22Rv1 (cell line): Measurements from ENCODE around the gene MAPKAPK3.
A peak's percentile ranks its signal among the peaks of the same experiment; 100 is the strongest.

Experiments used
- H3K27ac ChIP-seq: fragments of 450-650 bp; 2 replicates; pipeline ENCODE4 v1.5.1; 2017
- CTCF ChIP-seq: fragments of 450-650 bp; IDR thresholded peaks from 2 replicates; pipeline ENCODE4 v1.5.1; 2017; ENCODE audit warnings: mild to moderate bottlenecking
- ZFX ChIP-seq: fragments of 450-650 bp; IDR thresholded peaks from 2 replicates; pipeline ENCODE4 v1.6.1; 2017; ENCODE audit warnings: antibody characterized with exemption, borderline replicate concordance

The MAPKAPK3 gene

GRCh38 chr3:50600841-50601591, 15.9 kb upstream of the MAPKAPK3 start:
- peak overlapping the region; percentile 99 for H3K27ac ChIP-seq
- no peak for TF ChIP-seq ZFX
- TF ChIP-seq CTCF = 0 out of 2 replicates have a peak, but pooled peaks have one; percentile 9

- H3K27ac ChIP-seq = peak overlapping the region; percentile 99
- TF ChIP-seq CTCF = no peak
Observed at GRCh38 chr3:50602595-50603191, 14.3 kb upstream of the MAPKAPK3 start.

- TF ChIP-seq ZFX (no peak), CTCF (no peak)
- H3K27ac ChIP-seq = peak overlapping the region; percentile 99
Observed at GRCh38 chr3:50603261-50604109, 13.5 kb upstream of the MAPKAPK3 start.

- TF ChIP-seq CTCF = no peak
- no peak for TF ChIP-seq ZFX
- peak overlapping the region; percentile 99; the same call in 1 of the 2 replicates for H3K27ac ChIP-seq
Observed at GRCh38 chr3:50604110-50604621, 12.8 kb upstream of the MAPKAPK3 start.

GRCh38 chr3:50604628-50605588, 12.0 kb upstream of the MAPKAPK3 start:
- H3K27ac ChIP-seq = peak overlapping the region; percentile 56

More at GRCh38 chr3:50604628-50605588, 12.0 kb upstream of the MAPKAPK3 start:
- TF ChIP-seq CTCF (no peak), ZFX (no peak)
